K562 (cell line): ENCODE measurements around the gene ANKS1B.

Source experiments
- BRF2 ChIP-seq: IDR thresholded peaks from 3 replicates; pipeline ENCODE4 v1.6.1; 2011; ENCODE audit warnings: borderline replicate concordance, mild to moderate bottlenecking; ENCODE audit not compliant: insufficient read length, insufficient read depth
- CTCF ChIP-seq, 3 experiments: IDR thresholded peaks in 2 of 3; conservative IDR thresholded peaks in 1 of 3; 2 replicates each; pipeline ENCODE4 v1.5.1; 2011 to 2012; ENCODE audit warnings: low read length in 3 of 3, mild to moderate bottlenecking in 3 of 3, control low read depth in 2 of 3, improper control_type of control experiment in 1 of 3, inconsistent platforms in 1 of 3, low read depth in 1 of 3, mixed read lengths in 1 of 3, moderate library complexity in 1 of 3; ENCODE audit not compliant: insufficient read depth in 2 of 3
- EZH2 ChIP-seq: IDR thresholded peaks from 2 replicates; pipeline ENCODE4 v1.6.1; 2012; ENCODE audit warnings: low read depth, mild to moderate bottlenecking, inconsistent platforms, low read length, borderline replicate concordance
- HDGF ChIP-seq: fragments of 450-650 bp; IDR thresholded peaks from 2 replicates; pipeline ENCODE4 v1.6.1; 2016
- KDM1A ChIP-seq, 2 experiments: fragments of 450-650 bp; IDR thresholded peaks; 2 replicates each; pipeline ENCODE4 v1.6.1; 2016; ENCODE audit warnings: mild to moderate bottlenecking in 2 of 2
- PHF21A ChIP-seq: fragments of 450-650 bp; IDR thresholded peaks from 2 replicates; pipeline ENCODE4 v1.6.1; 2017; ENCODE audit warnings: low read depth, borderline replicate concordance
- PPARD ChIP-seq: fragments of 250-450 bp; sonication (Bioruptor Pico); IDR thresholded peaks from 2 replicates; pipeline ENCODE4 v1.8.0; 2022; ENCODE audit warnings: inconsistent platforms, mild to moderate bottlenecking, moderate library complexity
- ZBTB49 ChIP-seq: sonication (generic); formaldehyde crosslinking; IDR thresholded peaks from 2 replicates; pipeline ENCODE4 v1.8.0; 2022; ENCODE audit warnings: missing genetic modification reagents, mild to moderate bottlenecking, borderline replicate concordance
- ZBTB8A ChIP-seq: fragments of 450-650 bp; IDR thresholded peaks from 2 replicates; pipeline ENCODE4 v1.6.1; 2018; ENCODE audit warnings: mild to moderate bottlenecking, moderate library complexity; ENCODE audit not compliant: partially characterized antibody

GRCh38 chr12:99383258-99383657, 601.5 kb downstream of the ANKS1B start:
- TF ChIP-seq ZBTB49 (no peak), PHF21A (no peak), HDGF (no peak), CTCF (IDR thresholded peaks at IDR 0.05 in 2 of 3, conservative IDR thresholded peaks at IDR 0.05 in 1 of 3; ENCODE audit: insufficient read depth in 2 of 3, low read depth in 1 of 3, low read length in 3 of 3) (no peak), ZBTB8A (no peak), EZH2 (no peak), KDM1A (IDR thresholded peaks at IDR 0.05) (no peak), BRF2 (no peak), PPARD (CRISPR knock-in tag) (no peak)
